PC-9 (cell line): ENCODE measurements around the gene CASTOR2.
"Not testable (repeated sequence)": the region's sequence is repeated elsewhere in the genome, so short reads cannot be mapped to it uniquely, and the experiment has no call there.

ENCODE experiments used
- CTCF ChIP-seq: fragments of 200-600 bp; sonication (generic); conservative IDR thresholded peaks from 2 replicates; pipeline ENCODE4 v1.6.1; 2017; ENCODE audit warnings: mixed run types, antibody characterized with exemption, mild to moderate bottlenecking, moderate library complexity
- EZH2 ChIP-seq: fragments of 200-600 bp; sonication (generic); IDR thresholded peaks from 2 replicates; pipeline ENCODE4 v1.8.0; 2017; ENCODE audit warnings: antibody characterized with exemption, low read depth

- not testable (repeated sequence) for TF ChIP-seq CTCF, EZH2
Measured at GRCh38 chr7:74977523-74977922, 13.0 kb downstream of the CASTOR2 start.
